GM15510 (cell line): Measurements from ENCODE around the gene SRPX.

Experiments used
- POLR2A ChIP-seq: IDR thresholded peaks from 3 replicates; pipeline ENCODE4 v1.6.1; 2011; ENCODE audit warnings: borderline replicate concordance; ENCODE audit not compliant: insufficient read length; ENCODE audit errors: extremely low read depth

The SRPX gene

DNA sequence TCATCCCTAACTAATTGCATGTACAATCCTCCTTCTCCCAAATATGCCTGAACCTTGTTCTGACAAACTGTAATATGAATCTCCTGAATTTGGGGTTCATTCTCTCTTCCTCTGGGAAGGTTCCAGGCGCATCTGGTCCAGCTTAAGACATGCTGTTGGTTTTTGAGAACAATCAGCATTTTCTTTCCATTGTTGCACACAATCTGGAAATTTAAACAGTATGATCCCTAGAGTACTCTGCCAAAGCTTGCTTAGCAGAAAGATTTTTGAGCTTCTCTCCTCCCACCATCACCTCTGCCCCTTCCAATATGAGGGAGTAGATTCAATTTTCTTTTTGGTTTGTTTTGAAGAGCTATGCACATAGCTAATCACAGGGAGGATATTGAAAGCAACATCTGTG is 50.1 kb downstream of the SRPX start:
- TF ChIP-seq POLR2A, result no peak

GRCh38 chrX:38166478-38167083 is 54.1 kb downstream of the SRPX start:
- TF ChIP-seq POLR2A, result no peak

GRCh38 chrX:38165023-38165422 is 55.6 kb downstream of the SRPX start:
- no peak for TF ChIP-seq POLR2A

GRCh38 chrX:38163193-38163592 is 57.5 kb downstream of the SRPX start:
- no peak for TF ChIP-seq POLR2A

DNA sequence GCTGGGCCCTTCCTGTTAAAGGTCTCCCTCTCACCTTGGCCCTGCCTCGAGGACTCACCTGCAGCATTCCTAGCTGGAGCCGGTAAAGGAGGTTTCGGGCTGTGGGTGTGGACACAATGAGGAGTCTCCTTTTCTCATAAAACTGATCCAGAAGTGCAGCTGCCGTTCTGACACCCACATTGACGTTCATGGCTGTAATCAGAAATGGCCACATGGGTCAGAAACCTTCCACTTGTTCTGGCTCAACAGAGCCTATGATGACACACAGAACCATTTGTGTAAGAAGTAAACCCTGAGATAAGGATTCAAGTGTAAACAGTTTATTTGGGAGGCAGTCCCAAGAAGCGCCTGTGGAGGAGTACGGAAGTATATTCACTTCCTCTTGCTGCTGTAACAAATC is 63.8 kb downstream of the SRPX start:
- TF ChIP-seq POLR2A, result no peak

- TF ChIP-seq POLR2A, result no peak
These were observed 65.9 kb downstream of the SRPX start for GRCh38 chrX:38154818-38155217.

DNA sequence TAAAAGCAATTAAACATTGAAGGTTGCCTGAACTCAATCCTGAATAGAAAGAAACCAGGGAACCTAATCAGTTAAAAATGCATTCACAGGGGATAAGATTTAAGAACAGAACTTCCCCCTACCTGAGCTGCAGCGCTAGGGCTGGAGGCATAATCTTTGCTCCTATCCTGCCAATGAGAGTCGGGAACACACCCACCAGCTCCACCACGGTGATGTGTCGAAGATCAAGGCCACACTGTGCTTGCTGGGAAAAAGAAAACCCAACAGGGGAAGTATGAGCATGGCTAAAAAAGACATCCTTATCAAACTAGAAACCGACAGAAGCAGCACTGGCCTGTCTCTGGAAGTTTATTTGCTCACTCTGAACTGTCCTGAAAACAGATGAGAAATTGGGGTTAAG is 66.3 kb downstream of the SRPX start:
- TF ChIP-seq POLR2A, result no peak

DNA sequence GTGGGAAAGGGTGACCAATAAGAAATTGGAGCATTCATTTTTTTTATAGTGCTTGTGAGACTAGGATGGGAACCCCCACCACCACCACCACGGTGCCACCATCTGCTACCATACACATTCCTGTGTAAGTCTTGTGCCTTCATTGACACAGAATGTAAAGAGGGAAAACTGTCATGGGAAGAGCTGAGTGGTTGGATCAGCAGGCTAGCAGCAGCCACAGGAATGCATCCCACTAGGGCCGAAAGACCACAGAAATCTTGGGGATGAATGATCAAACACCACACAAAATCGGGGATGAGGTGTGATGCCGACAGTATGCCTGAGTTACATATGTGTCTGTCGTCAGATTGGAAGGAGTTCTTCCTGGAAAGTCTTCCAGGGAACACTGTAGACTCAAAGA is 69.2 kb downstream of the SRPX start:
- TF ChIP-seq POLR2A, result no peak

DNA sequence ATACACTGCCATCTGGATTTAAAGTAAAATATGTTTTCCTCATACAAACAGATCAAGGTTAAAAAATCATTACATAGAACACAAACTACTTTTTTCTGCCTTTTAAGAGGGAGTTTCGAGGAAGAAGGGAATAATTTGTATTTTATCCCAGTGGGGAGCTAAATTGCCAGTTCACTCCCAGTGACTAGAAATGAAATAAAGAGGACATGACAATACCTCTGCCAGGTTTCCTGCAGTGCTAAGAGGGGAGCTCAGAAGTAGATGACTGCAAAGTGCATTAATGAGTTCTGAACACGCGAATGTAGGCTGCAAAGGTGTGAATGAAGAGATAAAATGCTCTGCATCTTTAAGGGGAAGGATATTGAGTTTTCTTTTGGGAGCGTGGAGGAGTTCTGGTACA is 69.7 kb downstream of the SRPX start:
- TF ChIP-seq POLR2A, result no peak

DNA sequence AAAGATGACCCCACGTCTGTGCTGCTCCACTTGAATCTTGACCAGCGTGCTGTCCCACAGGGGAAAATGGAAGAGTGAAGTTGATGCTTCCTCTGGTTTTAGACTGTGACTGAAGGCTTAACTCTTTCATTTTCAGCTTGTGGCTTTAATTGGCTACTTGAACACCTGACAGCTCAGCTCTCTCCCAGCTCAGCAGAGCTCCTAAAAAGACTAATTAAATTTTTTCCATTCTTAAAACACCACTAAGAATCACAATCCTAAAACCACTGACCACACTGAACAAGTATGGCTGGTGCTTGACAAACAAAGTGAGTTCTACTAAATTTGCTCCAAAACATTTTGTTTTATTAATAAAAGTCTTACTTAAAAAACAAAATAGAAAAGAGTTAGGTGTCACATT is 71.7 kb downstream of the SRPX start:
- TF ChIP-seq POLR2A, result no peak

DNA sequence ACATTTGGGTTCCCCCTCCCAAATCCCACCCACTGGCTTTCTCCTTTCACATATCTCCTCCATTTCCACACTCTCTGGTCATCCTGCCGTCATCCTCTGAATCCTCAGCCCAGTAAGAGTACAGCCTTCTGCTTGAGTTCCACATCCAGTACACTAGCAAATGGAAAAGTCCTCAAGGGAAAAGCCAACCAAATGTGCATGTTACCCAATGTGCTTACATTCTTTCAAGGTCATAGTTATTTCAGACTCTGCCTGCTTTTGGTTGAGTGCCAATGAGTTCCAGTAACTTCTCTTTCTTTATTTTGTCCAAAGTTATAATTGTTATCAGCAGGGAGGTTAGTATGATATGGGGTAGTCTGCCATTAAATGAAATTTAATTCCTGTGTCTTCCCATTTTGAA is 78.1 kb downstream of the SRPX start:
- no peak for TF ChIP-seq POLR2A

DNA sequence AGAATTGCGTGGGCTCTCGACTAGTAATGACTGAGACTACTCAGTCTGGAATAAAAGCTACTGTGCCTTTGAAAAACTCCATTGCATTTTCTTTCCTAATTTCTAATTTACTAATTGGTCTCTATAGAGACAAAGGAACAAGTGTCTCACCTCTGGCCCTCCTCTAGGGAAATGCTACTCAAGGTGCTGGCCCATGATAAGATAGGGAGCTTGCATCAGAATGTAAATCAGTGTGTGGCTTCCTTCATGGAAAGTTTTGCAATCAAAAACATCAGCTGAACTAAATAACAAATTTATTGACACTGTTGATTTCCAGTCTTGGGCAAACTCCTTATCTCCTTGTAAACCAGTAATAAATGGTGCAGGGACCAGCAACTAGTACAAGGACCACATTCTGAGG is 81.8 kb downstream of the SRPX start:
- no peak for TF ChIP-seq POLR2A

GRCh38 chrX:38138157-38138891 is 82.3 kb downstream of the SRPX start:
- TF ChIP-seq POLR2A, result no peak

DNA sequence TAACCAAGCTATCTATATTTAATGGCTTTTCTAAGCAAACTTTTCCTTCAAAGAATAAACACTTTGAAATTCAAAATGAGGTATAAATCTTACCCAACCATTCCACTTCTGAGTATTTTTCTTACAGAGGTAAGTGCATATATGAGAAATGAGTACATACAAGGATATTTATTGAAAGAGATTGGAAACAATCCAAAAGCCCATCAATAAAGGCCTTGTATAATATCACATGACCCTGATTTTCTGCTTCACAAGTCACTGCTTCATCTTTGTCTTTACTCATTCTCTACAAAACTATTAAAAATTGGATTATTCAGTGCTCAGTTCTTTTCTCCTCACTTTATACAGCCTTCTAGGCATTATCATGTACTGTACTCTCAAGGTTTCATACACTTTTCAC is 91.3 kb downstream of the SRPX start:
- TF ChIP-seq POLR2A, result no peak

DNA sequence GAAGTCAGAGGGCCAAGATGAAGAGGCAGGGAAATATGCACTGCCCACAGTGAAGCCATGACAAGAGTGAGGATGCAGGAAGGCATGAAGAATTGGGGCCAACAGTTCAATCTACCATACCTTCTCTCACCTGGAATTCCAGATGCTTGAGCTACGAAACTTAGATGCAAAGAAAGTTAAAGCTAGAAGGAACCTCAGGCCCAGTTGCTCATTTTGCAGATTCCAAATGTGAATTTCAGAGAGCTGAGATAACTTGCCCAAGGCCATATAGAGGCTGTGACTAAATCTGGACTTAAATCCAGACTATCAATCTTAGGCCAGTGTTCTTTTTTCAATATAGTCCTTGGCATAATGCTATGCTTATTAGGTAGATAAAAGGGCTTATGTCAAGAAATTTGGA is 92.7 kb downstream of the SRPX start:
- TF ChIP-seq POLR2A, result no peak

- no peak for TF ChIP-seq POLR2A
These were observed 94.5 kb downstream of the SRPX start for GRCh38 chrX:38126179-38126578.

DNA sequence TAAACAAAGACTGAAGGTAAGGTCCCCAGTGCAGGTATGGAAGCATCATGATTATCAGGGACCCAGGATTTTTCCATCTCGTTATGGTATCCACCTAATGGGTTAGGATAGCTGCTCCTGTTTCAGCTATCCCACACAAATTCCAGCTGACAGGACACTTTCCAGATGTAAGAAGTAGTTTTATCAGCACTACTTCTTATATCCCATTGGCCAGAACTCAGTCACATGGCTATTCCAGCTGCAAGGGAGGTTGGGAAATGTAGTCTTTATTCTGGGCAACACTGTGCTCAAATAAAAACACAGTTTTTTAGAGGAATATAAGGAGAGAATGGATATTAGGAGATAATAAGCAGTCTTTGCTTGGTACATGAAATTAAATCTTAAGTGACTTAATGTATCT is 96.7 kb downstream of the SRPX start:
- no peak for TF ChIP-seq POLR2A

GRCh38 chrX:38117485-38117884 is 103.2 kb downstream of the SRPX start:
- no peak for TF ChIP-seq POLR2A

GRCh38 chrX:38116706-38117105 is 104.0 kb downstream of the SRPX start:
- no peak for TF ChIP-seq POLR2A
